PC-9 (cell line): ENCODE results near the gene TNFAIP1. TPM values are rescaled to one million over a fixed set of nuclear protein-coding genes. Genes with fewer than 3 reads are reported as not detected.

Experiments
- BruUV-seq: library from RNA; stranded (reverse); fragments of 400-500 nt; replicated peaks from 2 replicates; lab custom pipeline; 2021; lab: Mats Ljungman, UMichigan
- CTCF ChIA-PET: fragments of 300-600 bp; sonication (Branson Sonifier 250); formaldehyde crosslinking; loops from one replicate; lab custom pipeline; 2022; ENCODE audit warnings: antibody characterized with exemption; lab: Charles Lee
- POLR2A ChIA-PET: fragments of 300-600 bp; sonication (Branson Sonifier 250); formaldehyde crosslinking; loops from one replicate; lab custom pipeline; 2022; ENCODE audit warnings: antibody characterized with exemption; ENCODE audit not compliant: unreplicated experiment; lab: Charles Lee
- DNase-seq, 2 experiments: peaks; one replicate each; pipeline versions ENCODE4 v3.0.0 to v3.0.0-alpha.2; 2015 to 2022; ENCODE audit warnings: mixed read lengths in 1 of 2
- H2AFZ ChIP-seq: fragments of 200-600 bp; sonication (generic); 2 replicates; pipeline ENCODE4 v1.8.1; 2017; ENCODE audit warnings: antibody characterized with exemption
- H3F3A ChIP-seq: fragments of 200-600 bp; sonication (generic); 2 replicates; pipeline ENCODE4 v1.8.1; 2017; ENCODE audit warnings: antibody characterized with exemption, mild to moderate bottlenecking, low read depth; ENCODE audit not compliant: insufficient read depth
- H3K27ac ChIP-seq: fragments of 200-600 bp; sonication (generic); 2 replicates; pipeline ENCODE4 v1.6.1; 2016; ENCODE audit warnings: mixed run types
- H3K27me3 ChIP-seq: fragments of 200-600 bp; sonication (generic); 2 replicates; pipeline ENCODE4 v1.6.1; 2016; ENCODE audit warnings: low read depth, mixed run types; ENCODE audit not compliant: insufficient read depth
- H3K36me3 ChIP-seq: fragments of 200-600 bp; sonication (generic); 2 replicates; pipeline ENCODE4 v1.6.1; 2016; ENCODE audit warnings: low read depth, mixed run types
- H3K4me1 ChIP-seq: fragments of 200-600 bp; sonication (generic); replicated peaks from 2 replicates; pipeline ENCODE4 v1.6.1; 2016; ENCODE audit warnings: mixed run types; ENCODE audit not compliant: insufficient read depth
- H3K4me2 ChIP-seq: fragments of 200-600 bp; sonication (generic); 2 replicates; pipeline ENCODE4 v1.6.1; 2017; ENCODE audit warnings: mixed run types
- H3K4me3 ChIP-seq: fragments of 200-600 bp; sonication (generic); 2 replicates; pipeline ENCODE4 v1.6.1; 2016; ENCODE audit warnings: mixed run types
- H3K79me2 ChIP-seq: fragments of 200-600 bp; sonication (generic); 2 replicates; pipeline ENCODE4 v1.6.1; 2017; ENCODE audit warnings: low read depth, mixed run types
- H3K9me2 ChIP-seq: fragments of 200-600 bp; sonication (generic); 2 replicates; pipeline ENCODE4 v1.8.1; 2017; ENCODE audit warnings: mild to moderate bottlenecking; ENCODE audit not compliant: insufficient read depth
- H3K9me3 ChIP-seq: fragments of 200-600 bp; sonication (generic); 2 replicates; pipeline ENCODE4 v1.8.1; 2016; ENCODE audit warnings: low read depth; ENCODE audit not compliant: insufficient read depth
- H4K20me1 ChIP-seq: fragments of 200-600 bp; sonication (generic); 2 replicates; pipeline ENCODE4 v1.8.1; 2017; ENCODE audit not compliant: insufficient read depth
- EZH2 ChIP-seq: fragments of 200-600 bp; sonication (generic); IDR thresholded peaks from 2 replicates; pipeline ENCODE4 v1.8.0; 2017; ENCODE audit warnings: antibody characterized with exemption, low read depth
- intact Hi-C: fragments of 100-400 bp; cut with micrococcal nuclease; formaldehyde crosslinking; loops from one replicate; pipeline ENCODE4 v1.10.0; 2022; ENCODE audit not compliant: unreplicated experiment
- total RNA-seq: library from RNA; stranded (reverse); gene quantifications from 2 replicates; pipeline ENCODE4 v1.2.3, GENCODE V29; 2021
- TF ChIP-seq, protein P1 (sequence below): fragments of 200-600 bp; sonication (generic); conservative IDR thresholded peaks from 2 replicates; pipeline ENCODE4 v1.6.1; 2017; ENCODE audit warnings: mixed run types, antibody characterized with exemption, mild to moderate bottlenecking, moderate library complexity

TNFAIP1 gene
- total RNA-seq, 1 experiment from 2014 or later: 46.8 TPM

DNA sequence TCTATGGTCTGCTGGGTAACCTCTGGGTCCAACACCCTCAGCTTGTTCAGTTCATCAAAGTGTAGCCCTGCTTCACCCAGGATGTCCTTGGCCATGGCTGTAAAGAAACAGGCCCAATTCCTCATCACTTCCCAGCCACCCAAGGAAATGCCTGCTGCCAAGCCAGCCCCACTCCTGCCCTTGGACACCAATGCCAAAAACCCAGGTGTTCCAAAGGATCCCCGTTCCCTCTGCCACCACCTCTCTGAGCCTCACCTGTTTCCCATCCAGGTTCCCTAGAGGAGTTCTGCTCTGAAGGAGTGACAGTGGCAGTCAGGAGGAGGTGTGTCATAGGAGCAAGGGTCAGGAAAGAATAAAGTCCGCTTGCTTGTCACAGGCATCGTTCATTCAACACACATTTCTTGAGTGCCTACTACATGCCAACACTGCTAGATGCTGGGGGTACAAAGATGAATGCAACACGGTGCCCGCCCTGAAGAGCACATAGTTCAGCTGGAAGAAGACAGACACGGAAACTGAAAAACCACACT lies 3.6 kb upstream of the TNFAIP1 start:
- no TSS peak for BruUV-seq
- Histone ChIP-seq H3K4me3 (no peak overlapping the region), H3K9me2 (no peaks in the 10 kb centered on the region), H2AFZ (no peak overlapping the region), H3K27ac (no peak overlapping the region), H3F3A (peaks cover 9% of the 10 kb centered on the region; the same call in 1 of the 2 replicates), H3K79me2 (peaks cover 32% of the 10 kb centered on the region), H4K20me1 (peaks cover 3% of the 10 kb centered on the region; the same call in 1 of the 2 replicates), H3K9me3 (no peaks in the 10 kb centered on the region), H3K27me3 (no peaks in the 10 kb centered on the region), H3K36me3 (peaks cover 8% of the 10 kb centered on the region; the same call in 1 of the 2 replicates), H3K4me1 (peaks cover 37% of the 10 kb centered on the region), H3K4me2 (no peak overlapping the region)
- intact Hi-C loops: no loop called here
- TF ChIP-seq, protein P1, sequence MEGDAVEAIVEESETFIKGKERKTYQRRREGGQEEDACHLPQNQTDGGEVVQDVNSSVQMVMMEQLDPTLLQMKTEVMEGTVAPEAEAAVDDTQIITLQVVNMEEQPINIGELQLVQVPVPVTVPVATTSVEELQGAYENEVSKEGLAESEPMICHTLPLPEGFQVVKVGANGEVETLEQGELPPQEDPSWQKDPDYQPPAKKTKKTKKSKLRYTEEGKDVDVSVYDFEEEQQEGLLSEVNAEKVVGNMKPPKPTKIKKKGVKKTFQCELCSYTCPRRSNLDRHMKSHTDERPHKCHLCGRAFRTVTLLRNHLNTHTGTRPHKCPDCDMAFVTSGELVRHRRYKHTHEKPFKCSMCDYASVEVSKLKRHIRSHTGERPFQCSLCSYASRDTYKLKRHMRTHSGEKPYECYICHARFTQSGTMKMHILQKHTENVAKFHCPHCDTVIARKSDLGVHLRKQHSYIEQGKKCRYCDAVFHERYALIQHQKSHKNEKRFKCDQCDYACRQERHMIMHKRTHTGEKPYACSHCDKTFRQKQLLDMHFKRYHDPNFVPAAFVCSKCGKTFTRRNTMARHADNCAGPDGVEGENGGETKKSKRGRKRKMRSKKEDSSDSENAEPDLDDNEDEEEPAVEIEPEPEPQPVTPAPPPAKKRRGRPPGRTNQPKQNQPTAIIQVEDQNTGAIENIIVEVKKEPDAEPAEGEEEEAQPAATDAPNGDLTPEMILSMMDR: no peak
- no peak for TF ChIP-seq EZH2
- CTCF ChIA-PET: no interaction called here
- DNase-seq: no peak
- POLR2A ChIA-PET: no interaction called here

DNA sequence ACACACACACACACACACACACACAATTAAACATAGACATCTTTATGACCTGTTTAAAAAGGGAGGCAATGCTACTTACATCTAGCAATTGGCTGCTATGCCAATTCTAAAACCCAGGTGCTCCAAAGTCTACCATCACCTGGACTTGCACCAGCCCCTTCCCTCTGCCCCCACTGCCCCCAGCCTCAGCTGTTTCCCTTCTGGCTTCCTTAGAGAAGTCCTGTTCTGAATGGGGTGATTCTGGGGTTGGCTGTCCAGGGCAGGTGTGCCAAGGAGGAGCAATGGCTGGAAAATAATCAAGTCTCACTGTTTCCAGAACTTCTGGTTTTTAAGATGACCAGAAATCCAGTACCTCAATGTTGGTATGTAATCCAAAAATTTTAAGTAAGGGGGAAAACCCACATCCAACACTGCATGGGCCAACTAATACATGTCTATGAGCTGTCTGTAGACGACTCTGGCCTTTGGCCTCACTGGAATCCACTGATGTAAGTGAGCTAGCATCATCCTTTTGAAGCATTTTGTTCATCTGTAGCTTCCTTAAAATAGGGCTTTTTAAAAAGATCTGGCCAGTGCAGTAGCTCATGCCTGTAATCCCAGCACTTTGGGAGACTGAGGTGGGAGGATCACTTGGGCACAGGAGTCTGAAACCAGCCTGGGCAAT lies 2.3 kb upstream of the TNFAIP1 start:
- H3K36me3 ChIP-seq: 0 out of 2 replicates have a peak, but pooled peaks cover 9% of the 10 kb centered on the region
- CTCF ChIA-PET: no interaction called here
- H3K4me2 ChIP-seq: peak overlapping the region; percentile 100; the same call in 1 of the 2 replicates
- no peaks in the 10 kb centered on the region for H3K27me3 ChIP-seq
- no peak overlapping the region for H2AFZ ChIP-seq
- no peaks in the 10 kb centered on the region for H3K9me2 ChIP-seq
- H3K4me3 ChIP-seq: no peak overlapping the region
- DNase-seq: no peak
- POLR2A ChIA-PET: no interaction called here
- H3K9me3 ChIP-seq: no peaks in the 10 kb centered on the region
- BruUV-seq: no TSS peak
- TF ChIP-seq EZH2: no peak
- TF ChIP-seq, protein P1: no peak
- H3F3A ChIP-seq: peaks cover 12% of the 10 kb centered on the region; the same call in 1 of the 2 replicates
- peaks cover 12% of the 10 kb centered on the region for H4K20me1 ChIP-seq
- no peak overlapping the region for H3K27ac ChIP-seq
- intact Hi-C loops: no loop called here
- peaks cover 32% of the 10 kb centered on the region for H3K4me1 ChIP-seq
- H3K79me2 ChIP-seq: peaks cover 40% of the 10 kb centered on the region

DNA sequence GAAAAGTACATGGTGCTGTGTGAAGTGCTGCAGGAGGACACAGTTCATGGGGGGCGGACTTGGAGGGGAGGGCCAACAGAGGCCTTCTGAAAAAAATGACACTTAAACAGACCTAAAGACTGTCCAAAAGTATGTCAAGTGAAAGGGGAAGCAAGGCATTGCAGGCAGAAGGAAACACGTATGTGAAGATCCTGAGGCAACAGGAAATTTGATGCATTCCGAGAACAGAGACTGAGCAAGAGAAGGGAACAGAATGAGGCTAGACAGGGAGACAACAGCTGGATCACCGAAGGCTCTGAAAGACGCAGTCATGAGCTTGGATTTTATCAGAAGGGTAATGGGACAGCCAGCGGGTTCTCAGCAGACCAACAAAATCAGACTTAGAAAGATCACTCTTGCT lies 1.4 kb upstream of the TNFAIP1 start:
- Histone ChIP-seq H3F3A (peaks cover 12% of the 10 kb centered on the region; the same call in 1 of the 2 replicates), H3K4me3 (peak overlapping the region; percentile 87), H3K9me3 (no peaks in the 10 kb centered on the region), H3K4me2 (peak overlapping the region; percentile 100), H3K9me2 (no peaks in the 10 kb centered on the region), H4K20me1 (peaks cover 16% of the 10 kb centered on the region), H2AFZ (no peak overlapping the region), H3K79me2 (peaks cover 45% of the 10 kb centered on the region), H3K27me3 (no peaks in the 10 kb centered on the region), H3K4me1 (peaks cover 22% of the 10 kb centered on the region), H3K36me3 (0 out of 2 replicates have a peak, but pooled peaks cover 7% of the 10 kb centered on the region), H3K27ac (no peak overlapping the region)
- TF ChIP-seq EZH2: no peak
- TF ChIP-seq, protein P1: no peak
- ChIA-PET CTCF (no interaction called here), POLR2A (interaction anchor here (0.7 kb wide), 1 partner anchor 8 kb away, joined by 4 read pairs; no protein-coding TSS in a partner anchor)
- BruUV-seq: TSS peak; percentile 16
- DNase-seq: no peak
- intact Hi-C loops: no loop called here
